ENCODE measurements around the gene PKP1.

The PKP1 gene

GRCh38 chr1:201281573-201281972 lies 1.7 kb upstream of the PKP1 start:
- Histone ChIP-seq H3K27me3 (ENCODE audit: control insufficient read depth in 1 of 2, insufficient read depth in 1 of 2, low read length in 2 of 2) (peaks cover 34 to 69% of the 10 kb centered on the region in 2 experiments), H3K4me1 (ENCODE audit: control insufficient read depth, insufficient read depth, low read depth, low read length) (peaks cover 10% of the 10 kb centered on the region), H3K4me2 (ENCODE audit: low read length, poor library complexity, severe bottlenecking) (no peak overlapping the region), H3K27ac (ENCODE audit: low read length, poor library complexity, severe bottlenecking) (no peak overlapping the region), H2BK15ac (ENCODE audit: low read depth, poor library complexity, severe bottlenecking) (no peak overlapping the region), H4K8ac (ENCODE audit: low read length) (no peak overlapping the region), H3K9me3 (ENCODE audit: control insufficient read depth, low read length) (no peaks in the 10 kb centered on the region), H3K4ac (ENCODE audit: low read depth in 1 of 2, low read length in 2 of 2) (no peak overlapping the region), H2AK5ac (ENCODE audit: low read length, severe bottlenecking) (no peak overlapping the region), H3K23ac (ENCODE audit: low read length in 2 of 2) (no peak overlapping the region), H3K79me1 (replicated peaks; ENCODE audit: low read length, poor library complexity, severe bottlenecking) (no peaks in the 10 kb centered on the region), H3K36me3 (ENCODE audit: control insufficient read depth in 1 of 2, insufficient read depth in 2 of 2, low read depth in 1 of 2, low read length in 2 of 2) (no peaks in the 10 kb centered on the region), H3K9ac (ENCODE audit: low read length) (no peak overlapping the region), H2BK120ac (ENCODE audit: low read depth, low read length) (no peak overlapping the region), H3K4me3 (ENCODE audit: insufficient read depth in 1 of 2, low read depth in 1 of 2, low read length in 2 of 2) (no peak overlapping the region), H4K91ac (ENCODE audit: low read length) (no peak overlapping the region), H3K14ac (ENCODE audit: low read length in 2 of 2) (no peak overlapping the region), H2BK5ac (ENCODE audit: low read depth, low read length, poor library complexity, severe bottlenecking) (no peak overlapping the region), H3K18ac (ENCODE audit: low read depth in 1 of 2, low read length in 2 of 2) (no peak overlapping the region), H2BK12ac (ENCODE audit: low read length in 2 of 2) (no peak overlapping the region), H2AFZ (ENCODE audit: low read depth, low read length) (no peak overlapping the region)
- DNase-seq, result no peak
- WGBS, result 81% methylated on average over 2 of the region's 3 CpGs

GRCh38 chr1:201282216-201282615 lies 1.1 kb upstream of the PKP1 start:
- H3K27ac ChIP-seq (ENCODE audit: low read length, poor library complexity, severe bottlenecking), result no peak overlapping the region
- DNase-seq, result no peak
- H4K91ac ChIP-seq (ENCODE audit: low read length), result no peak overlapping the region
- H2AK5ac ChIP-seq (ENCODE audit: low read length, severe bottlenecking), result no peak overlapping the region
- no peak overlapping the region for H3K4ac ChIP-seq (ENCODE audit: low read depth in 1 of 2, low read length in 2 of 2)
- no peak overlapping the region for H2BK15ac ChIP-seq (ENCODE audit: low read depth, poor library complexity, severe bottlenecking)
- no peak overlapping the region for H3K18ac ChIP-seq (ENCODE audit: low read depth in 1 of 2, low read length in 2 of 2)
- WGBS, result 86% methylated on average over 6 of the region's 6 CpGs
- H3K9me3 ChIP-seq (ENCODE audit: control insufficient read depth, low read length), result no peaks in the 10 kb centered on the region
- H3K14ac ChIP-seq (ENCODE audit: low read length in 2 of 2), result no peak overlapping the region
- H3K4me2 ChIP-seq (ENCODE audit: low read length, poor library complexity, severe bottlenecking), result no peak overlapping the region
- no peak overlapping the region for H2BK12ac ChIP-seq (ENCODE audit: low read length in 2 of 2)
- no peaks in the 10 kb centered on the region for H3K79me1 ChIP-seq (replicated peaks; ENCODE audit: low read length, poor library complexity, severe bottlenecking)
- H3K23ac ChIP-seq (ENCODE audit: low read length in 2 of 2), result no peak overlapping the region
- peaks cover 40 to 75% of the 10 kb centered on the region in 2 experiments for H3K27me3 ChIP-seq (ENCODE audit: control insufficient read depth in 1 of 2, insufficient read depth in 1 of 2, low read length in 2 of 2)
- no peak overlapping the region for H4K8ac ChIP-seq (ENCODE audit: low read length)
- H3K36me3 ChIP-seq (ENCODE audit: control insufficient read depth in 1 of 2, insufficient read depth in 2 of 2, low read depth in 1 of 2, low read length in 2 of 2), result no peaks in the 10 kb centered on the region
- no peak overlapping the region for H3K9ac ChIP-seq (ENCODE audit: low read length)
- H2AFZ ChIP-seq (ENCODE audit: low read depth, low read length), result no peak overlapping the region
- H3K4me3 ChIP-seq (ENCODE audit: insufficient read depth in 1 of 2, low read depth in 1 of 2, low read length in 2 of 2), result no peak overlapping the region
- H2BK120ac ChIP-seq (ENCODE audit: low read depth, low read length), result no peak overlapping the region
- peaks cover 10% of the 10 kb centered on the region for H3K4me1 ChIP-seq (ENCODE audit: control insufficient read depth, insufficient read depth, low read depth, low read length)
- no peak overlapping the region for H2BK5ac ChIP-seq (ENCODE audit: low read depth, low read length, poor library complexity, severe bottlenecking)

- H4K91ac ChIP-seq (ENCODE audit: low read length), result no peak overlapping the region
- no peak overlapping the region for H2AK5ac ChIP-seq (ENCODE audit: low read length, severe bottlenecking)
- no peak overlapping the region for H3K27ac ChIP-seq (ENCODE audit: low read length, poor library complexity, severe bottlenecking)
- H3K4me3 ChIP-seq (ENCODE audit: insufficient read depth in 1 of 2, low read depth in 1 of 2, low read length in 2 of 2), result peak overlapping the region in 1 of 2 experiments; percentile 60
- H2AFZ ChIP-seq (ENCODE audit: low read depth, low read length), result no peak overlapping the region
- no peak overlapping the region for H2BK15ac ChIP-seq (ENCODE audit: low read depth, poor library complexity, severe bottlenecking)
- 79% methylated on average over 53 of the region's 53 CpGs for WGBS
- no peak overlapping the region for H2BK120ac ChIP-seq (ENCODE audit: low read depth, low read length)
- peaks cover 54 to 93% of the 10 kb centered on the region in 2 experiments for H3K27me3 ChIP-seq (ENCODE audit: control insufficient read depth in 1 of 2, insufficient read depth in 1 of 2, low read length in 2 of 2)
- no peak overlapping the region for H3K4ac ChIP-seq (ENCODE audit: low read depth in 1 of 2, low read length in 2 of 2)
- H3K18ac ChIP-seq (ENCODE audit: low read depth in 1 of 2, low read length in 2 of 2), result no peak overlapping the region
- no peak overlapping the region for H3K9ac ChIP-seq (ENCODE audit: low read length)
- H3K9me3 ChIP-seq (ENCODE audit: control insufficient read depth, low read length), result no peaks in the 10 kb centered on the region
- no peak overlapping the region for H4K8ac ChIP-seq (ENCODE audit: low read length)
- peaks cover 10% of the 10 kb centered on the region for H3K4me1 ChIP-seq (ENCODE audit: control insufficient read depth, insufficient read depth, low read depth, low read length)
- H2BK12ac ChIP-seq (ENCODE audit: low read length in 2 of 2), result no peak overlapping the region
- no peaks in the 10 kb centered on the region for H3K36me3 ChIP-seq (ENCODE audit: control insufficient read depth in 1 of 2, insufficient read depth in 2 of 2, low read depth in 1 of 2, low read length in 2 of 2)
- no peak for DNase-seq
- no peak overlapping the region for H3K23ac ChIP-seq (ENCODE audit: low read length in 2 of 2)
- H3K4me2 ChIP-seq (ENCODE audit: low read length, poor library complexity, severe bottlenecking), result no peak overlapping the region
- no peak overlapping the region for H2BK5ac ChIP-seq (ENCODE audit: low read depth, low read length, poor library complexity, severe bottlenecking)
- no peaks in the 10 kb centered on the region for H3K79me1 ChIP-seq (replicated peaks; ENCODE audit: low read length, poor library complexity, severe bottlenecking)
- no peak overlapping the region for H3K14ac ChIP-seq (ENCODE audit: low read length in 2 of 2)
These were observed 689 bp downstream of the PKP1 start for GRCh38 chr1:201283836-201284553.

GRCh38 chr1:201284636-201285035 lies 1.3 kb downstream of the PKP1 start:
- Histone ChIP-seq H3K18ac (ENCODE audit: low read depth in 1 of 2, low read length in 2 of 2) (no peak overlapping the region), H3K9ac (ENCODE audit: low read length) (no peak overlapping the region), H4K91ac (ENCODE audit: low read length) (no peak overlapping the region), H2BK12ac (ENCODE audit: low read length in 2 of 2) (no peak overlapping the region), H3K4me2 (ENCODE audit: low read length, poor library complexity, severe bottlenecking) (no peak overlapping the region), H2BK15ac (ENCODE audit: low read depth, poor library complexity, severe bottlenecking) (no peak overlapping the region), H3K36me3 (ENCODE audit: control insufficient read depth in 1 of 2, insufficient read depth in 2 of 2, low read depth in 1 of 2, low read length in 2 of 2) (no peaks in the 10 kb centered on the region), H4K8ac (ENCODE audit: low read length) (no peak overlapping the region), H3K79me1 (replicated peaks; ENCODE audit: low read length, poor library complexity, severe bottlenecking) (no peaks in the 10 kb centered on the region), H3K23ac (ENCODE audit: low read length in 2 of 2) (no peak overlapping the region), H2BK120ac (ENCODE audit: low read depth, low read length) (no peak overlapping the region), H3K27me3 (ENCODE audit: control insufficient read depth in 1 of 2, insufficient read depth in 1 of 2, low read length in 2 of 2) (peaks cover 57 to 99% of the 10 kb centered on the region in 2 experiments), H3K27ac (ENCODE audit: low read length, poor library complexity, severe bottlenecking) (no peak overlapping the region), H2AK5ac (ENCODE audit: low read length, severe bottlenecking) (no peak overlapping the region), H3K14ac (ENCODE audit: low read length in 2 of 2) (no peak overlapping the region), H3K4me1 (ENCODE audit: control insufficient read depth, insufficient read depth, low read depth, low read length) (peaks cover 10% of the 10 kb centered on the region), H3K9me3 (ENCODE audit: control insufficient read depth, low read length) (no peaks in the 10 kb centered on the region), H3K4ac (ENCODE audit: low read depth in 1 of 2, low read length in 2 of 2) (no peak overlapping the region), H2AFZ (ENCODE audit: low read depth, low read length) (no peak overlapping the region), H3K4me3 (ENCODE audit: insufficient read depth in 1 of 2, low read depth in 1 of 2, low read length in 2 of 2) (no peak overlapping the region), H2BK5ac (ENCODE audit: low read depth, low read length, poor library complexity, severe bottlenecking) (no peak overlapping the region)
- no peak for DNase-seq
- WGBS, result 80% methylated on average over 5 of the region's 6 CpGs
